CD14-positive monocyte (primary cell): ENCODE measurements around the gene PMM1. TPM values are rescaled to one million over a fixed set of nuclear protein-coding genes. Genes with fewer than 3 reads are reported as not detected.
A peak's percentile ranks its signal among the peaks of the same experiment; 100 is the strongest.
"Not testable (repeated sequence)": the region's sequence is repeated elsewhere in the genome, so short reads cannot be mapped to it uniquely, and the experiment has no call there.

Experiments
- DNase-seq, 3 donors: peaks; one replicate each; pipeline ENCODE4 v3.0.0-alpha.2; 2011 to 2022
- H2AFZ ChIP-seq: 2 replicates; pipeline ENCODE4 v1.6.0; 2012; ENCODE audit warnings: mild to moderate bottlenecking, low read depth, low read length, inconsistent platforms; ENCODE audit not compliant: insufficient read depth, poor library complexity, severe bottlenecking
- H3K27ac ChIP-seq, 2 donors: 1 replicate in 1 of 2; 2 replicates in 1 of 2; pipeline ENCODE4 v1.5.1; 2012 to 2013; ENCODE audit warnings: low read length in 2 of 2, control low read depth in 1 of 2, inconsistent platforms in 1 of 2, low read depth in 1 of 2, mild to moderate bottlenecking in 1 of 2
- H3K27me3 ChIP-seq, 2 donors: one replicate each; pipeline versions ENCODE4 v1.6.0 to v1.6.1; 2011 to 2013; ENCODE audit warnings: low read length in 2 of 2; ENCODE audit not compliant: control insufficient read depth in 2 of 2, insufficient read depth in 2 of 2
- H3K36me3 ChIP-seq, 2 donors: replicated peaks in 1 of 2; 1 replicate in 1 of 2; 2 replicates in 1 of 2; pipeline versions ENCODE4 v1.5.1 to v1.6.1; 2012 to 2013; ENCODE audit warnings: low read length in 2 of 2, control low read depth in 1 of 2, inconsistent platforms in 1 of 2, mild to moderate bottlenecking in 1 of 2; ENCODE audit not compliant: insufficient read depth in 2 of 2, control insufficient read depth in 1 of 2
- H3K4me1 ChIP-seq, 2 donors: 1 replicate in 1 of 2; 2 replicates in 1 of 2; pipeline versions ENCODE4 v1.5.1 to v1.6.1; 2012 to 2013; ENCODE audit warnings: low read length in 2 of 2, control low read depth in 1 of 2, inconsistent platforms in 1 of 2, mild to moderate bottlenecking in 1 of 2, moderate library complexity in 1 of 2; ENCODE audit not compliant: insufficient read depth in 2 of 2, control insufficient read depth in 1 of 2
- H3K4me2 ChIP-seq: replicated peaks from 2 replicates; pipeline ENCODE3; 2012; ENCODE audit warnings: low read length, moderate library complexity, mild to moderate bottlenecking; ENCODE audit not compliant: poor library complexity, severe bottlenecking; ENCODE audit errors: extremely low read depth
- H3K4me3 ChIP-seq, 3 experiments: fragments of 200-600 bp in 1 of 3; sonication (generic) in 1 of 3; replicated peaks in 1 of 3; 1 replicate in 2 of 3; 2 replicates in 1 of 3; pipeline ENCODE4 v1.5.1; 2011 to 2013; ENCODE audit warnings: low read length in 3 of 3, mild to moderate bottlenecking in 3 of 3, control low read depth in 2 of 3, low read depth in 2 of 3, inconsistent platforms in 1 of 3, moderate library complexity in 1 of 3
- H3K79me2 ChIP-seq: 2 replicates; pipeline ENCODE4 v1.6.0; 2012; ENCODE audit warnings: mild to moderate bottlenecking, control low read depth, inconsistent platforms, low read length, moderate library complexity; ENCODE audit not compliant: insufficient read depth
- H3K9ac ChIP-seq: 2 replicates; pipeline ENCODE4 v1.6.0; 2017; ENCODE audit warnings: low read length, mild to moderate bottlenecking; ENCODE audit not compliant: insufficient read depth, poor library complexity, severe bottlenecking
- H3K9me3 ChIP-seq, 2 donors: replicated peaks in 1 of 2; 1 replicate in 1 of 2; 2 replicates in 1 of 2; pipeline versions ENCODE4 v1.5.1 to v1.6.1; 2012 to 2013; ENCODE audit warnings: low read length in 2 of 2, control low read depth in 1 of 2; ENCODE audit not compliant: control insufficient read depth in 1 of 2, insufficient read depth in 1 of 2
- H4K20me1 ChIP-seq: 2 replicates; pipeline ENCODE4 v1.6.0; 2012; ENCODE audit warnings: mild to moderate bottlenecking, low read length, control low read depth, moderate library complexity; ENCODE audit not compliant: insufficient read depth
- H3K27ac Mint-ChIP-seq, 7 donors: one replicate each; pipeline ENCODE4 v1.8.0; 2020; ENCODE audit warnings: mild to moderate bottlenecking in 7 of 7, mixed read lengths in 7 of 7, moderate library complexity in 6 of 7, inconsistent platforms in 2 of 7
- H3K27me3 Mint-ChIP-seq, 3 donors: one replicate each; pipeline ENCODE4 v1.8.0; 2021 to 2022; ENCODE audit warnings: low read depth in 3 of 3, mild to moderate bottlenecking in 3 of 3, mixed read lengths in 3 of 3, moderate library complexity in 3 of 3, inconsistent platforms in 1 of 3
- H3K36me3 Mint-ChIP-seq, 2 donors: one replicate each; pipeline ENCODE4 v1.8.0; 2020; ENCODE audit warnings: mixed read lengths in 2 of 2, inconsistent platforms in 1 of 2, mild to moderate bottlenecking in 1 of 2
- H3K4me1 Mint-ChIP-seq: one replicate; pipeline ENCODE4 v1.8.0; 2020; ENCODE audit warnings: mild to moderate bottlenecking, mixed read lengths
- H3K4me3 Mint-ChIP-seq, 2 donors: one replicate each; pipeline ENCODE4 v1.8.0; 2020; ENCODE audit warnings: mild to moderate bottlenecking in 2 of 2, mixed read lengths in 2 of 2, moderate library complexity in 1 of 2
- H3K9me3 Mint-ChIP-seq, 7 donors: one replicate each; pipeline ENCODE4 v1.8.0; 2020 to 2022; ENCODE audit warnings: mixed read lengths in 7 of 7, mild to moderate bottlenecking in 6 of 7, moderate library complexity in 6 of 7, inconsistent platforms in 2 of 7
- WGBS: methylation state at CpG from one replicate; pipeline ENCODE4 v1.1.5; 2013; ENCODE audit warnings: missing lambda C conversion rate; ENCODE audit not compliant: insufficient coverage; 5-methylcytosine and 5-hydroxymethylcytosine counted together
- intact Hi-C, 2 donors: fragments of 100-400 bp; cut with micrococcal nuclease; formaldehyde crosslinking; loops; one replicate each; pipeline versions ENCODE4 v1.15.0 to v1.15.1; 2023
- polyA plus RNA-seq, 3 donors: library from polyadenylated mRNA; depleted of rRNA in 1 of 3; unstranded in 2 of 3; stranded (reverse) in 1 of 3; fragments of 300-500 nt in 2 of 3; fragments of >200 nt in 1 of 3; fragmentation: Illumina TruSeq in 2 of 3; gene quantifications; 1 replicate in 2 of 3; 2 replicates in 1 of 3; pipeline ENCODE4 v1.2.3, GENCODE V29; 2012 to 2021
- TF ChIP-seq, protein P1 (sequence below): fragments of 200-600 bp; IDR thresholded peaks from one replicate; pipeline ENCODE4 v1.8.0; 2022; ENCODE audit warnings: antibody characterized with exemption, mild to moderate bottlenecking

The PMM1 gene
- polyA plus RNA-seq, 3 donors = 15.6 to 32.4 (median 23.5) TPM

DNA sequence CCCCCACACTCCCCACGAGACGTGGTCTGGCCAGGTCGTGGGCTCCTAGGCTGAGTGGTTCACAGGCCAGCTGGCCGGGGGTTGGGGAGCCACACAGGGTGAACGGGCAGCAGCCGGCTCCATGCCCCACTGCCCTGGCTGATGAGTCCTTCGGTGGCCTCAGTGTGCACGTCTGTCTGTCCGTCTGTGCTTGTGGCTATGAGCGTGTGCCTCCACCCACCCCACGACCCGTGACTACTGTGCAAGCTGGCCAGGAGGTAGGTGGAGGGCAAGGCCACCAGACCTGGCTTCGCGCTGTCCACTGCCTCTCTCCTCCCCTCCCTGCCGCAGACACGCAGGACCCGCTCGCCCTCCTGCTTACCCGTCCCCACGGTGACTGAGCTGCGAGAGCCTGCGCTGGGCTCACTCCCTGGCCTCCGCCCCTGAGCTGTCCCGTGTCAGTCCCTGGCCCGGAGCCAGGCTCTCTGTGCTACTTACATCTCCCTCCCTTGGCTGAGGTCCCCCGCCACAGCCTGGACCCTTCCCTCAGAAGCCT lies 14.7 kb downstream of the PMM1 start:
- Mint-ChIP-seq H3K27ac (peak overlapping the region in 1 of 7 donors; percentile 76), H3K9me3 (peaks cover 0 to 1% (median 0%) of the 10 kb centered on the region in 7 donors), H3K36me3 (peaks cover 31 to 43% of the 10 kb centered on the region in 2 donors), H3K4me1 (no peaks in the 10 kb centered on the region), H3K27me3 (peaks cover 0 to 4% (median 3%) of the 10 kb centered on the region in 3 donors), H3K4me3 (no peak overlapping the region)
- Histone ChIP-seq H3K4me2 (no peak overlapping the region), H3K4me3 (no peak overlapping the region), H4K20me1 (no peaks in the 10 kb centered on the region), H3K9ac (no peak overlapping the region), H3K27ac (no peak overlapping the region), H3K27me3 (no peaks in the 10 kb centered on the region), H3K79me2 (no peaks in the 10 kb centered on the region), H3K9me3 (no peaks in the 10 kb centered on the region), H3K36me3 (peaks cover 38 to 43% of the 10 kb centered on the region in 2 donors), H2AFZ (no peak overlapping the region), H3K4me1 (no peaks in the 10 kb centered on the region)
- WGBS = 94% methylated on average over 22 of the region's 26 CpGs
- DNase-seq = no peak
- intact Hi-C loops = no loop called here
- TF ChIP-seq, protein P1, sequence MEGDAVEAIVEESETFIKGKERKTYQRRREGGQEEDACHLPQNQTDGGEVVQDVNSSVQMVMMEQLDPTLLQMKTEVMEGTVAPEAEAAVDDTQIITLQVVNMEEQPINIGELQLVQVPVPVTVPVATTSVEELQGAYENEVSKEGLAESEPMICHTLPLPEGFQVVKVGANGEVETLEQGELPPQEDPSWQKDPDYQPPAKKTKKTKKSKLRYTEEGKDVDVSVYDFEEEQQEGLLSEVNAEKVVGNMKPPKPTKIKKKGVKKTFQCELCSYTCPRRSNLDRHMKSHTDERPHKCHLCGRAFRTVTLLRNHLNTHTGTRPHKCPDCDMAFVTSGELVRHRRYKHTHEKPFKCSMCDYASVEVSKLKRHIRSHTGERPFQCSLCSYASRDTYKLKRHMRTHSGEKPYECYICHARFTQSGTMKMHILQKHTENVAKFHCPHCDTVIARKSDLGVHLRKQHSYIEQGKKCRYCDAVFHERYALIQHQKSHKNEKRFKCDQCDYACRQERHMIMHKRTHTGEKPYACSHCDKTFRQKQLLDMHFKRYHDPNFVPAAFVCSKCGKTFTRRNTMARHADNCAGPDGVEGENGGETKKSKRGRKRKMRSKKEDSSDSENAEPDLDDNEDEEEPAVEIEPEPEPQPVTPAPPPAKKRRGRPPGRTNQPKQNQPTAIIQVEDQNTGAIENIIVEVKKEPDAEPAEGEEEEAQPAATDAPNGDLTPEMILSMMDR = no peak

DNA sequence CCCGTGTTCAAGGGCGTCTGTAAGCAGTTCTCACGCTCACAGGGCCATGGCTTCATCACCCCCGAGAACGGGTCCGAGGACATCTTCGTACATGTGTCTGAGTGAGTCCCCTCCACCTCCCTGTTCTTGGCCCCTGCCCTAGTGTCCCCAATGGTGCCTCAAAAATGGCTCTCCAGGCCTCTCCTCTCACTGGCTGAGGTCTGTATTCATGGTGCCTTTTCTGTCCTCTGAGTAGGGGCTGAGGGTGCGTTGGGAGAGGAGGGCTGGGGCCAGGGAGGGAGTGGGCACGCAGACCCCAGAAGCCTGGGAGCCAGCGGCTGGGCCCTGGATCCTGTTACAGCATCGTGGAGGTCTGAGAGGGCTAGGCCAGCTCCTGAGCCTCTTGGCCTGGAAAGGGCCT lies 16.0 kb downstream of the PMM1 start:
- Mint-ChIP-seq H3K9me3 (peaks cover 0 to 1% (median 0%) of the 10 kb centered on the region in 7 donors), H3K36me3 (peaks cover 23 to 31% of the 10 kb centered on the region in 2 donors), H3K4me1 (no peaks in the 10 kb centered on the region), H3K4me3 (no peak overlapping the region), H3K27ac (no peak overlapping the region), H3K27me3 (peaks cover 1 to 4% (median 3%) of the 10 kb centered on the region in 3 donors)
- H3K27ac ChIP-seq = no peak overlapping the region
- H3K4me3 ChIP-seq = no peak overlapping the region
- intact Hi-C loops = no loop called here
- TF ChIP-seq, protein P1 = no peak
- no peaks in the 10 kb centered on the region for H3K79me2 ChIP-seq
- no peaks in the 10 kb centered on the region for H3K27me3 ChIP-seq
- peaks cover 25 to 31% of the 10 kb centered on the region in 2 donors for H3K36me3 ChIP-seq
- H2AFZ ChIP-seq = no peak overlapping the region
- H3K4me2 ChIP-seq = no peak overlapping the region
- H3K9ac ChIP-seq = no peak overlapping the region
- H4K20me1 ChIP-seq = no peaks in the 10 kb centered on the region
- H3K9me3 ChIP-seq = no peaks in the 10 kb centered on the region
- 98% methylated on average over 9 of the region's 11 CpGs for WGBS
- no peak for DNase-seq
- no peaks in the 10 kb centered on the region for H3K4me1 ChIP-seq

DNA sequence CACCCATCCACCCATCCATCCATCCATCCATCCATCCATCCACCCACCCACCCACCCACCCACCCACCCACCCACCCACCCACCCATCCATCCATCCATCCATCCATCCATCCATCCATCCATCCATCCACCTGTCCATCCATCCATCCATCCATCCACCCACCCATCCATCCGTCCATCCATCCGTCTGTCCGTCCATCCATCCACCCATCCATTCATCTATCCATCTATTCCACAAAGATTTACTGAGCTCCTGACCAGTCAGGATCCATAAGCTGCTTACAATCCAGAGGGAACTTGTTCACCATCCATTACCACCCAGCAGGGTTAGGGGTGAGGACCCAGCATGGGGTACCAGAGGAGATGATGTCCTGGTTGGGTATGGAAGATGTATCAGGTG lies 17.3 kb downstream of the PMM1 start:
- H3K27me3 ChIP-seq, DNase-seq, H3K9ac ChIP-seq, H3K9me3 ChIP-seq, H2AFZ ChIP-seq, H3K4me3 Mint-ChIP-seq, H3K27me3 Mint-ChIP-seq, H3K4me1 Mint-ChIP-seq, H3K9me3 Mint-ChIP-seq, H3K4me3 ChIP-seq, H4K20me1 ChIP-seq, H3K27ac ChIP-seq, H3K4me1 ChIP-seq, H3K4me2 ChIP-seq, H3K79me2 ChIP-seq, intact Hi-C loops: not testable (repeated sequence)
- H3K36me3 ChIP-seq = peaks cover 13 to 17% of the 10 kb centered on the region in 2 donors
- WGBS = no CpG with 5 or more reads among the region's 3 CpGs
- Mint-ChIP-seq H3K36me3 (peaks cover 12 to 17% of the 10 kb centered on the region in 2 donors), H3K27ac (peak overlapping the region in 1 of 7 donors; percentile 73)
